HL-60/S4 treated with retinoic acid at 250 ng/mL for 4 days and 3 days (cell line): Measurements from ENCODE around the gene ATP11B.

Experiments used
- in situ Hi-C: fragments of 300-500 bp; cut with MboI; formaldehyde crosslinking; loops from 2 replicates; pipeline ENCODE4 v1.7.0; 2022; ENCODE audit warnings: low sequenced_read_pairs

Gene ATP11B

GRCh38 chr3:182908471-182908870 is 115.2 kb downstream of the ATP11B start:
- in situ Hi-C loops = loop anchor here (25.0 kb wide), 1 partner anchor 504 kb away; no protein-coding TSS in a partner anchor

- in situ Hi-C loops = loop anchor here (25.0 kb wide), 1 partner anchor 503 kb away; no protein-coding TSS in a partner anchor
Measured at GRCh38 chr3:182909318-182910040, 116.2 kb downstream of the ATP11B start.

GRCh38 chr3:182910936-182911781 is 117.9 kb downstream of the ATP11B start:
- in situ Hi-C loops = loop anchor here (25.0 kb wide), 1 partner anchor 501 kb away; no protein-coding TSS in a partner anchor

- in situ Hi-C loops = loop anchor here (25.0 kb wide), 1 partner anchor 501 kb away; no protein-coding TSS in a partner anchor
Measured at GRCh38 chr3:182911782-182912111, 118.4 kb downstream of the ATP11B start.

GRCh38 chr3:182912474-182912873 is 119.2 kb downstream of the ATP11B start:
- in situ Hi-C loops = loop anchor here (25.0 kb wide), 1 partner anchor 500 kb away; no protein-coding TSS in a partner anchor

- in situ Hi-C loops = loop anchor here (25.0 kb wide), 1 partner anchor 498 kb away; no protein-coding TSS in a partner anchor
Measured at GRCh38 chr3:182913889-182914288, 120.6 kb downstream of the ATP11B start.

GRCh38 chr3:182914341-182914740 is 121.0 kb downstream of the ATP11B start:
- in situ Hi-C loops = loop anchor here (25.0 kb wide), 1 partner anchor 498 kb away; no protein-coding TSS in a partner anchor

GRCh38 chr3:182917134-182917533 is 123.8 kb downstream of the ATP11B start:
- in situ Hi-C loops = loop anchor here (25.0 kb wide), 1 partner anchor 495 kb away; no protein-coding TSS in a partner anchor

GRCh38 chr3:182919866-182920357 is 126.6 kb downstream of the ATP11B start:
- in situ Hi-C loops = loop anchor here (25.0 kb wide), 1 partner anchor 492 kb away; no protein-coding TSS in a partner anchor

- in situ Hi-C loops = loop anchor here (25.0 kb wide), 1 partner anchor 492 kb away; no protein-coding TSS in a partner anchor
Measured at GRCh38 chr3:182920515-182921084, 127.3 kb downstream of the ATP11B start.

GRCh38 chr3:182921665-182922355 is 128.5 kb downstream of the ATP11B start:
- in situ Hi-C loops = loop anchor here (25.0 kb wide), 1 partner anchor 490 kb away; no protein-coding TSS in a partner anchor

GRCh38 chr3:182925330-182925943 is 132.1 kb downstream of the ATP11B start:
- in situ Hi-C loops = no loop called here

GRCh38 chr3:182925944-182926337 is 132.6 kb downstream of the ATP11B start:
- in situ Hi-C loops = no loop called here

GRCh38 chr3:182935803-182936202 is 142.5 kb downstream of the ATP11B start:
- in situ Hi-C loops = no loop called here

GRCh38 chr3:182936239-182936917 is 143.1 kb downstream of the ATP11B start:
- in situ Hi-C loops = no loop called here

GRCh38 chr3:182936918-182937285 is 143.6 kb downstream of the ATP11B start:
- in situ Hi-C loops = no loop called here

- in situ Hi-C loops = no loop called here
Measured at GRCh38 chr3:182937293-182938051, 144.2 kb downstream of the ATP11B start.

GRCh38 chr3:182940266-182940808 is 147.0 kb downstream of the ATP11B start:
- in situ Hi-C loops = no loop called here
